ENCODE results near the gene TPSB2.

- TF ChIP-seq FOXP4 (CRISPR knock-in tag; IDR thresholded peaks at IDR 0.05) (no peak), USF2 (CRISPR knock-in tag; IDR thresholded peaks at IDR 0.05) (no peak), CTCF (IDR thresholded peaks at IDR 0.05) (no peak), STAT6 (CRISPR knock-in tag; conservative IDR thresholded peaks at IDR 0.05; ENCODE audit: low read depth) (no peak), ZNF281 (CRISPR knock-in tag; IDR thresholded peaks at IDR 0.05) (no peak), ZNF512 (CRISPR knock-in tag; IDR thresholded peaks at IDR 0.05; ENCODE audit: borderline replicate concordance) (no peak), ATF1 (CRISPR knock-in tag; IDR thresholded peaks at IDR 0.05) (no peak), USF1 (CRISPR knock-in tag; IDR thresholded peaks at IDR 0.05) (no peak), ELF4 (CRISPR knock-in tag; IDR thresholded peaks at IDR 0.05; ENCODE audit: low read depth) (no peak), GABPB1 (CRISPR knock-in tag; IDR thresholded peaks at IDR 0.05) (no peak), E2F1 (CRISPR knock-in tag; IDR thresholded peaks at IDR 0.05) (no peak), CREM (CRISPR knock-in tag; IDR thresholded peaks at IDR 0.05) (no peak)
These were observed 15.3 kb downstream of the TPSB2 start for GRCh38 chr16:1214719-1215118.
